A204.1 (cell line): ENCODE measurements around the gene HOXB8.

Source experiments
- FAIRE-seq: peaks from 2 replicates; lab custom pipeline; 2012; peaks lifted over from hg19 to GRCh38; lab: Jason Lieb, UNC

HOXB8 gene

GRCh38 chr17:48583708-48584222 lies 31.3 kb downstream of the HOXB8 start:
- FAIRE-seq: no peak

- FAIRE-seq: no peak
Measured at GRCh38 chr17:48582750-48583069, 32.4 kb downstream of the HOXB8 start.

GRCh38 chr17:48579760-48580554 lies 35.1 kb downstream of the HOXB8 start:
- no peak for FAIRE-seq

GRCh38 chr17:48579471-48579759 lies 35.7 kb downstream of the HOXB8 start:
- no peak for FAIRE-seq

GRCh38 chr17:48578616-48579470 lies 36.2 kb downstream of the HOXB8 start:
- no peak for FAIRE-seq

GRCh38 chr17:48577946-48578615 lies 37.0 kb downstream of the HOXB8 start, which contains the start of gene HOXB4:
TSS of gene HOXB4 (minus strand) at chr17:48578350. CDS start at chr17:48578319, 31 bp downstream.
- FAIRE-seq: peak; percentile 66

GRCh38 chr17:48577330-48577945 lies 37.7 kb downstream of the HOXB8 start:
- FAIRE-seq: no peak

- peak; percentile 72 for FAIRE-seq
Measured at GRCh38 chr17:48576479-48577309, 38.4 kb downstream of the HOXB8 start.

GRCh38 chr17:48575673-48576478 lies 39.2 kb downstream of the HOXB8 start:
- no peak for FAIRE-seq

GRCh38 chr17:48575066-48575582 lies 40.0 kb downstream of the HOXB8 start:
- no peak for FAIRE-seq

GRCh38 chr17:48574505-48575065 lies 40.5 kb downstream of the HOXB8 start:
- no peak for FAIRE-seq

GRCh38 chr17:48571826-48572417 lies 43.2 kb downstream of the HOXB8 start:
- no peak for FAIRE-seq

- FAIRE-seq: no peak
Measured at GRCh38 chr17:48571024-48571818, 43.9 kb downstream of the HOXB8 start.

- FAIRE-seq: no peak
Measured at GRCh38 chr17:48570325-48571023, 44.6 kb downstream of the HOXB8 start.

GRCh38 chr17:48569674-48570324 lies 45.3 kb downstream of the HOXB8 start:
- no peak for FAIRE-seq

- FAIRE-seq: no peak
Measured at GRCh38 chr17:48569240-48569582, 45.9 kb downstream of the HOXB8 start.

- no peak for FAIRE-seq
Measured at GRCh38 chr17:48568499-48569239, 46.4 kb downstream of the HOXB8 start.
